GM18907 (cell line): ENCODE data around the gene BANK1.

Experiments used
- ATAC-seq: cut with Tn5 transposase; IDR thresholded peaks from one replicate; pipeline ENCODE4 v1.9.1; 2021; ENCODE audit warnings: mild to moderate bottlenecking, moderate library complexity; ENCODE audit not compliant: unreplicated experiment

BANK1 gene

DNA sequence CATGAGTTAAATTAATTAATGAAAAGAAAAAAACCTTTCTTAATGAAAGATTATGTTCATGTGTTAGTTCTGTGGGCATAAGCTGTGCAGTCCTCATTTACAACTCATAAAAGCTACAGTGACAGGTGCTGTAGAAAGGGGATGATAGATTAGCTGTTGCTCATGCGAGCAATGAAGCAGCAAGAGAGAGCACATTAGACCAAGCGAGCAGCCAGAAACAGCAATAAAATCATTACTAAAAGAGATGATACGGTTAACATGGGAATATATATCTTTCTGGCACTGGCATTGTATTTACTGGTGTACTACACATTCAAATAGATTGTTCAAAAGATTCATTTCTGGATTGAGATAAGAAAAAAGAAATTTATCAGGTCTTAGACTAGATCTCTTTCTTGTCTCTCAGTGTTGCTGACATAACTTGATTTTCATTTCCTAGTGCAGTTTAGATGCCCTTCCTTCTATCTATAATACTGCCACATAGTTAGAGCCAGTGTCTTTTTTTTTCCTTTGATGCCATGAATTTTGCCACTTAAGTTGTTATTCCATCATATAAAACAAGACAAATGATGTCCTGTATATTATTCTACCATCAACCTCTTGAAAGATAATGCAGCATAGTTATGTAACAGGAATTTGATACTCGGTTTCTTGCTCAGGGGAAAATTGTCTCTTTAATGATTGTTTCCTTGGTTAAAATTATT lies 164.6 kb downstream of the BANK1 start:
- ATAC-seq: no peak

DNA sequence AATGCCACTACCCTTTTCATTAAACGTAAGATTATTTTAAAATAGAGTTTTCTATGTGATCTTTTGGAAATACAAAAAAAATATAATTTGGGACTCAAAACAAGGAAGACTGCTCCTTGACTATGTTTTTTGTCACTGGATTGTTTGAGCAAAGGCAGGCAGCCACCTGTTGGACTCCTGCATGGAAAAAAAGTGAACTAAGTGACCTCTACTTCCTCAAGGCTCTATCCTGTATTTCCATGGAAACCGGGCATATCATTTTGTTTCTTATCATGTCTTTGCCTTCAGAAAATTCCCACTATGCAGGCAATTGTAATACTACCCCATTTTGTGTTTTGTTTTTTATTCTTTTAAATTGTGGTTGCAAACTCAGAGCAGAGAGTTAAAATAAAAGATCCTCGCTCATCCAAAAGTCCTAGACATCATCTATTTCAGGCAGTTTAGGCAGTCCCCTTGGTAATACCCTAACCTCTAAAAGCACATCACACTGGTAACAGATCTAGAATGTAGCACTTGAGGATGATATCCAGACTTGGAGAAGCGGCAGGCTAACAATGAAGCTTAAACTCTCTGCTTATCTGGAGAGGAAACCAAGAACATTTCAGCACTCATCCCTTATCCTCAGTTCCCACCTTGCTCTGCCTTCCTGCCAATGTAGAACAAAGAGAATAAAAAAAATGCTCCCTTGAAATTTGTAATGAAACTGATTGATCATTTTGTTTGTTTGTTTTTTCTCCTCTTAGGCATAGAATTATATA lies 165.7 kb downstream of the BANK1 start:
- no peak for ATAC-seq

DNA sequence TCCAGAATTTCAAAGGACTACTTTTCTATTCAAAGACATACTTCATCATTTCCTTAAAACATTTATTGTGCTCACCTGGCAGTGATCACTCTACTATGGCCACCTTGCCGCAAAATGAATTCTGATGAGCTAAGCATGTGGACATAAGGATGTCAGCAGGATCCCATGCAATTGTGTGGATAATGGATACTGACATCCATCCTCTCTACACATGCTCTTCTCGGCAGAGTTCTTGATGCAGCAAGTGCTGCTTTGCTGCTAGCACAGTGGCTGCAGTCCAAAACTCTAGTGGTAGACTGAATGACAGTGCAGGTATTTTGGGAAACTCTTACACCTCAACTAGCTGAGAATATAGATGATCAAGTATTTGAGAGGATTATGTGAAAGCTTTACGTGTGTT lies 168.0 kb downstream of the BANK1 start:
- ATAC-seq: no peak

DNA sequence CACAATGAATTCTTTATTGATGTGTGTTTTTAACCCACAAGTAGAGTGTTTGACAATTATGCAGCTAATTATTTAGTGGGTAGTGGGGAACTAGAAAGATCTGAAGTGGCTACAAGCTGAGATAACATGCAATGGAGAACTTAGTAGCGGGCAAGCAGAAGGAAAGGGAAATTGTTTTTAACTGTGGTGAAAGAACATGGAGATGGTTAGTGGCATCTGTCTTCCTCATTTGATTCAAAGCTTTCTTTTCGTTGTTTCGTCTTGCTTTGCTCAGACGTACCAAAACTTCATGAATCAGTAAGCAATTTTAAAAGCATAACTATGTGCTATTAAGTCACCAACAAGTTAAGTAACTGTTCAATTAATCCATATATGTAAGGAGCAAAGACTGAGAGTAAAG lies 169.9 kb downstream of the BANK1 start:
- ATAC-seq: no peak

DNA sequence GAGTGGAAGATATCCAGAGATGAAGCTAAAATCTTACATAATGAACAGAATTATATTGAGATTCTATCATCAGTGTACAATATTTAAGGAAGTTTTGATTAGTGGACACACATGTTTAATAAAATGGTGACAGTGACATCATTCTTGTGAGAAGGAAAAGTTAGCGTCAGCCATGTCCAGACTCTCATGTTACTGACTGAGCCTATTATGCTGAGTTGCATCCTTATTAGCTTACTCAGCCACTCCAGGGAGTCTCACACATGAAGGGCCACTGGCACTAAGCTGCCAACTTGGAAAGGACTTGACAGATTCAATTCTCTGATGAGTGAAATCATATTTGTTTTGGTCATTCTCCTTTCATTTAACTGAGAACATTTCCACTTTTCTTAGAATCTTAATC lies 170.6 kb downstream of the BANK1 start:
- ATAC-seq: no peak

DNA sequence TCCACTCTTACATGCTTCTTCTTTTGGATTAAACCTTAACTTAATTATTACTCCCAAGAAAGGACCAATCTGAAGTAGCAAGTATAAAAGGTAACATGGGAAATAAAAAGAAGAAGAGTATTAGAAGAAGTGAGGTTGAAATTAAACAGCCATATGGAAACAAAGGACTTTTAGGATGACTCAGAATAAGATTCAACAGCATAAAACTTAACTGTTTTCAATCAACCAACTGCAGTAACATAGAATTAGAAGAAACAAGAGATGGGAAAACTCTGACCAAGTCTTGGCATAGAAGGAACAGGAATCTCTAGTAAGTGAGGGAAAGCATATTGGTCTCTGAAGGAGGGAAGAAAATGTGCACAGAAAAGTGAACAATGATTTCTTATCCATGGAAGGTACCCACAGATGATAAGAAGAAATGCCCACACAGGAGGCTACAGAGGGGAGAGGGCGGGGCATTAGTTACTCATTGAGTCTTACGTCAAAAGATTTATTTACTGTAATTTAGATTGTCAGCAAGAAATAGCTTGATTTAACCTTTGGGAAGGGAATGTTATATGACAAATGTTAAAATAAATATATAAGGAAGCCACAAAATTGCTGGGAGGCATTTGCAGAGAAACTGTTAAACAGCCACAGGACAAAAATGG lies 177.3 kb downstream of the BANK1 start:
- ATAC-seq: no peak

DNA sequence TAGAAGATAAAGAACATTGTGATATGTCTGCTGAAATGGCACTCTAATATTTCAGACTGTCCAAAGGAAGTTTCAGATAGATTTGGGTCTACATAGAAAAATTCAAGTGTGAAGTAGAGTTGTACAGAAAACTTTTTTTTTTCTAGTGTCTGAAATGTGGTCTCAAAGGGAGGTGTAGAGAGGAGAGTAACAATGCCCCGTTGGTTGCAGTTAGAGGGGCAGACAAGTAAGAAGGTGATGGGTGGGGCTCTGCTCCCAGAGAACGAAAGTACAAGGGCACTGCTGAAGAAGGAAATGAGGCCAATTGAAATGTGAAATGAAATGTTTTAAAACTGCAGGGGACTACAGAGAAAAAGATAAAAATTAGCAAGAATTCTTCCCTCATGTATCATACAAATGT lies 177.8 kb downstream of the BANK1 start:
- ATAC-seq: no peak

DNA sequence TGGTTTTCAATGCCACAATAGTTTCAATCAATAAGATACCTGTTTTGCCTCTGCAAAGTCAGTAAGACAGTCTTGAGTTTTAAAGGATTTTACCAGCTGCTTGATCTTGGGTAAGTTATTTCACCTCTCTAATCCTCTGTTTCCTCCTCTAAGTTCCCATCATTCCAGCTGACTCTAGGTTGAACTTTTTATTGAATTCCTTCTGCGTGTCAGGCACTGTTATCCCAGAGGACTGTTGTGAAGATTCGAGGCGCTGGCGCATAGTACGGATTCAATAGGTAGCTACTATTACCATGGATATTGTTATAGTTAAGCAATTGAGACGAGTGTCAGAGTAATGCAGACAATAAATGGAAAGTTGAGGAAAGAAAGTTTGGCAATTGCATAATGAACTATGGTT lies 179.4 kb downstream of the BANK1 start:
- no peak for ATAC-seq

DNA sequence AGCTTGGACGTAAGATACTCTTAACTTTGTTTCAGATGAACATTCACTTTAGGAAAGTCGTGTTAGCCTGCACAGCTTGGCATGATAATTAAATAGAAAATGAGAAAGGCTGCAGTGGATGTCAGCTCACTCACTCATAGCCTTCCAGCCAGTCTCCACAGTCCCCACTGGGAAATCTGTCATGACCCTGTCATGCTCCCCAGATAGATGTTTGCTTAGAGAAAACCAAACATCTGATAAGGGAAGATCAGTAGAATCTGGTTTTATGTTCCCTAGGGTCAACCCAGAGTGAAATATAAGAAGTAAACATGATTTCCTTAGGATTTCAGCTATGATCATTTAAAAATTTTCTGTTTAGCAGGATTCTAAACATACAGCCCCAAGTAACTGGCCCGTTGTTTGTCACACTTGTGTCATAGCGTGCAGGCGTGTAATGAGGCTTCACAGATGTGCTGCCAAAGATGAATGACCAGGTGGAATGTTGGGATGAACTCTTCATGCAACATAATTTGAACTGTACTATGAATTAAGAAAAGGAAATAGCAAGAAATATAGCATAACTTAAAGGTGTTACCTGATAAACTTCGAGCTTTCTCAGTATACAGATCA lies 180.1 kb downstream of the BANK1 start:
- ATAC-seq: no peak

DNA sequence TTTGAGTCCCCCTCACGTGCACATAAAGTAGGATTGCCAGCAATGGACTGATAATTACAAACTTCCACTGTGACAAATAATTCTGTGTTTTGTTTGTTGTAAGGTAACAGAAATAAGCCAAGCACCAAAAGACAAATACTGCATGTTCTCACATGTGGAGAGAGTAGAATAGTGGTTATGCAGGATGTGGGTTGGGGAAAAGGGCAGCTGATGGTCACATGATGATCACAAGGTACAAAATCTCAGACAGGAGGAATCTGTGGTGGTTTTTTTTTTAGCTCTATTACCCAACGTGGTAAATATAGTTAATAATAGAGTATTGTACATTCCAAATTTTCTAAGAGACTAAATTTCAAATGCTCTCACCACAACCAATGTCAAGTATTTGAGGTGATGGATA lies 182.3 kb downstream of the BANK1 start:
- ATAC-seq: no peak

DNA sequence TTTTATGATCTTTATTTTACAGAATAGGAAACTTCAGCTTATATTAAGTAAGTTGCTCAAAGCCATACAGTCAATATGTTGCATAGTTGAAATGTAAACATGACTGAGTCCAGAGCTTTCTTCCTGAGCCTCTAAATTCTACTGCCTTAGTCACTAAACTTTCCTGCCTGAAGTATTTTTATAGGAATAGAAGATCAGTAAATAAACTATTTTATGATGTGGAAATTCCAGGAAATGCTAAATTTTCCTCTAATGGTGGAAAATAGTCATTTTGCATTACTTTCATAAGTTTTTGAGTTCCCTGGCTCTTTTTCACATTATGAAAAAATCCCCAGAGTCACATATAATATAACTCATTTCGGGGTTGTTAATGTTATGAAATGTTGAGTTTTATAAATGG lies 182.8 kb downstream of the BANK1 start:
- no peak for ATAC-seq

DNA sequence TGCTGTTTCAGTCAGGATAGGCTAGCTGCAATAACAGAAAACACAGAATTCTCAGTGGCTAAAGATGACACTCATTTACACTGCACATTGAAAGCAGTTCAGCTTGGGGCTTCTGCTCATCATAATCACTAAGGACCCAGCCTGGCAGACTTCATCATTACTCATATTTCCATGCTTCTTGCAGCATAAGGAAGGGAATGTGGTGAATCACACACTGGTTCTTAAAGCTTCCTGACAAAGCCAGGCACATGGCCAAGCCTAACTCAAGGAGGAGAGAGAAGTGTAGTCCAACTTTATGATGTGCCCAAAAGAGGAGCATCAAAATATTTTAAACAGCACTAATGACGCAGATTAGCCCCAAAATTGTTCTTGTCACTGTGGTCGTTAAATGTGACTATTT lies 186.5 kb downstream of the BANK1 start:
- no peak for ATAC-seq

DNA sequence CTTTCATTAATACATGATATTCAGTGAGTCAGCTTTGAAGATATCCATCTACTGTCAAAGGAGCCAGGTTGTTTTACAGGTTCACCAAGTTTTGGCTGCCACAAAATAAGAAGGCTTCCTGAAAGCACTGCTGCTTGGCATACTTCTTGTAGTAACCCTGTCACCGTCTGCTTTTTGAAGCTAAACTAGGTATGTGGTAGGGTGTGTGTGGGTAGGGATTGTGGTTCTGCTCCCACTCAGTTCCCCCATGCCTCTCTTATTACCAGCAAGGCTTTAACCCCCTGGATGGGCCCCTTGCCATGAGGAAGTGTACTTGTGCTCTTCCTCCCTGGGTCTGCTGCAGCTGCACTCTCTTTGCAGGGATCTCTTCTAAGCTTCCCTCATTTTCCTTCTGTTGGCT lies 191.2 kb downstream of the BANK1 start:
- ATAC-seq: no peak

DNA sequence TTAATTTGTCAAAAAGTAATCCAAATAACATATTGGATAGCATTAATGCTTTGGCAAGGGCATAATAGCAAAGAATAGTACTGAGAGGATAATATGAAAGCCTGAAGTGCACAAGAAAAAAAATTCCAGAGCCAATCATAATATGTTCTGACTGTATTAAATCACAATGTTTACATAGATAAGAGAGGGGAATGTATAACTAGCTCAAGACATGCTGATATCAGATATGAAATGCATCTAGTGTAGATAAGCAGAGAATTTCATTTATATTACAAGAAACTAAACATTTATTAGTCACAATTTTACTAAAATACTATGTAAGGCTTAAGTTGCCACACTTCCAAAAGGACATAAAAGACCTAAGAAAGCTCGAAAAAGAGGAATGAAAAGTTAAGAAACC lies 193.3 kb downstream of the BANK1 start:
- ATAC-seq: no peak

DNA sequence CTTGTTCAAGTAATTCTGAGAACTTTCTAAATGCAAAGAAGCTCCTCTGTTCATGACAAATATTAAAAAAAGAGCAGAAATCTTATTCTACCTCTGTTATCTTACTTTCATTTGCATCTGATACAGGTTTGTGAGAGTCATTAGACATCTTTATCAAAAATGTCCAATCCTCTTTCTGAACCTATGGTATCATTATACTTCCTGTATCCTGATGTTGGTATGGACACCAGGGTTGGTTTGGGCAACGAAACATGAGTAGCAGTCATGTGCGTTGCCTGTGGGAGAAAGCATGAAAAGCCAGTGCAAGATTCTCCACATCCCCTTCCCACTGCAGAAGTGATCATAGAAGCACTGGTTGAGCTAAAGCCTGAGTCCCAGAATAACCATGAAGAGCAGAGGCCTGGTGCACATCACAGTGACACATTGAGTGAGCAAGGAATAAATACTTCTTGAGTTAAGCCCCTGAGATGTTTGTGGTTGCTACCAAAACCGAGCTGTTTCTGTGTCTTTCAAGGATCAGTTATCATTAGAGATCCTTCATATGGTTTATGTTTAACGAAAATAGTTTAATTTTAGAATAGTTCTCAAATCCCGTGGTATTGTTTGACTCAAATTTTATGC lies 197.2 kb downstream of the BANK1 start:
- ATAC-seq: peak; percentile 98

DNA sequence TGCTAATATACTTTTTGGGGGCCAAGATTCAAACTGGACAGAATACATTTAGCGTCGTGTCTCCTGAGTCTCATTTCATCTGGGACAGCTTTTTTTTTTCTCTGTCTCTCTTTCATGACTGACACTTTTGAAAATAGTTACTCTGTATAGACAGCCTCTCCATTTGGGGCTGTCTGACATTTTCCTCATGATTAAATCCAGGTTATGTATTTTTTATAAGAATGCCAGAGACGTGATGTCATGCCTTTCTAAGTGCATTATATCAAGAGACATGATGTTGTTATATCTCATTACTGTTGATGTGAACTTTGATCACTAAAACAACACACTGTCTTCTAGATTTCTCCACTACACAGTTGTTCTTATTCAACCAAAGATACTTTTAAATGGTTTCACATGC lies 199.0 kb downstream of the BANK1 start:
- ATAC-seq: no peak

DNA sequence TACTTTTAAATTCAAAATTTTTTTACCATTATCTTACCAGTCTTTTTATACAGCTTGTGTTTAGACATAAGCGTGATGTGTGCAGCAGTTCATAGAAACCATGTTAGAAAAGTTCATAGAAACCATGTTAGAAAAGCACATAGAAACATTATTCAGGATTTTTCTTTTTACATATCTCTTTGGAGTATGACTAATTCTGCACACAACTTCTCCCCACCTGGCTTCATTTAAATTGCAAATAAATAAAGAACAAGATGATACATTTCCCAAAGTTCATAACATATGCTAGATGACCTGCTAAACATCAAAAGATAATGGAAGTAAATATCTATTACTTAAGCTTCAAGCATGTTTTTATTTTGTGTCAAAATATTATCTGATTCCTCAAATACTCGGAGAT lies 201.9 kb downstream of the BANK1 start:
- no peak for ATAC-seq

DNA sequence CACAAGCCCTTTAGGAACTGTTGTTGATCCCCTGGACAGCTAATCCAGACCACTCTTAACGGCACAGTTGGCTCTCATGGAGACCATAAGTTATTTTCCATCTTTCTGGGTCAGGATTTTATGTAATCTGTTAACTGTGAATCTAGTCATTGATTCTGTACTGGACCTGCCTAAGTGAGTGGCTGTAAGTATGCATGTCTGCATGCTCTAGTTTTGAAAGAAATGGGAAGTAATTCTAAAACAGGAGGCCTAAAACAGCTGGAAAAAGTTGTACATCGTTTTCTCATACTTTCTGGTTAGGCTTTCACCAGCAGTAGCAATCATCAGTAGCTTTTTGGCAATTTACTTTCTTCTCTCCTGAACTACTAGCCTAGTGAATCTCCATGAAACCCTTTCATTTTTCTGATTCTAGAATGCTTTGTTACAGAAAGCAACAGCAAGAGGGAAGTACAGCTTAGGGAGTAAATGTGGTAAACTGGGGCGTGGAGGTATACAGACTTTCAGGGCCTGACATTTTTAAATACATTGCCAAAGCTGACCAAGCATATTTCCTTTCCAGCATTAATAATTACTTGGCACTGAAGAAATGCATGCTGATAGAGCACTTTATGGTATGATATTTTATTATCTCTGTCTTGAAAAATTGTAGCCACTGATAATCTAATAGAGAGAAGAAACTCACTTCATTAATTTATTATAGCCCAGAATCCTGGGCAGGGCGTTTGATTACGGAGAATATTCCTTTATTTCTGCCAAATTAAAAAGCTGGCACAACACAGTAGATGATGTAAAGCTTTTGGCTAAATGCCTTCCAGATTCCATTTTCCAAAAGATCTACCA lies 202.7 kb downstream of the BANK1 start:
- ATAC-seq: peak; percentile 60

DNA sequence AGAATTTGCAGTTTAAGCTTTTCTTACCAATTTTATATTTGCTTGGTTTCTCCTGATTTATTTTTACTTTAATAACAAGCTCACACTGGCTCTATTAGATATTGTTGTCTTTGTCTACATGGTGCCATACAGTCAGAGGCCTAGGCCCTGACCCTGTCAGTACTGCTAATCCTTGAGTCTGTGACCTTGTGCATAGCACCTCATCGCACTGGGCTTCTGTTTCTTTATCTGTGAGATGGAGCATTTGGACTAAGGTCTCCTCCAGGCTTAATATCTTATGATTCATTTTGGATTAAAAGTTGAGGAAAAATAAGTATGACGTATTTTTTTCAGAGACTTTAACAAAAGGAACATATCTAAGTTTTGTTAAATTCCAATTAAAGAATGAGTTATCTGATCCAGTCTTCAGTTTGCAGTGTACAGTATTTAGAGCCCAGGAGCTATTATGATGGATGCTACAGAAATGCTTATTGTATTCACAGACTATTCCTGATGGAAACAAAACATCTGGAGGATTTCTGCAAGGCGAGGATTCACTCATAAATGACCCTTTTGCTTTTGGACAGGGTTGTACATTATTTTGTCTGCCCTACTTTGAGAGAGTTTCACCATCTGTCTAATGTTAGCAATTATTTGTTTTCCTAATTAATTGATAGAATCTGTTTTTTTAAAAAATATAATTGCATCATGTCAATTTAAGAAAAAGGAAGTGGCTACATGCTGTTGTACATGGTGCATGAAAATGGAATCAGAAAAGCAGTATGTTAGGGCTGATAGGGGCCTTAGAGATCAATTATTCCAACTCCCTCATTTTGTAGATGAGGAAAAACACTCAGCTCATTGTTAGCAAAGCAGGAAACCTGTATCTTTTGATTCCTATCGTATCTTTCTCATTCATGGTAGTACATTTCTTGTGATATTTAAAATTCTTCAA lies 203.6 kb downstream of the BANK1 start:
- no peak for ATAC-seq
